HepG2 (cell line): ENCODE measurements around the gene MRPL2. TPM values are rescaled to one million over a fixed set of nuclear protein-coding genes. Genes with fewer than 3 reads are reported as not detected.

Experiments
- GTF3A ChIP-seq: sonication (generic); formaldehyde crosslinking; conservative IDR thresholded peaks from 2 replicates; pipeline ENCODE4 v1.4.0; 2020; ENCODE audit warnings: mild to moderate bottlenecking, missing genetic modification reagents
- HNRNPL ChIP-seq: fragments of 200-400 bp; formaldehyde crosslinking; IDR thresholded peaks from 2 replicates; pipeline ENCODE4 v1.6.1; 2017; ENCODE audit warnings: mild to moderate bottlenecking, low read depth, low read length
- MXI1 ChIP-seq: IDR thresholded peaks from 3 replicates; pipeline ENCODE4 v1.6.1; 2012; ENCODE audit warnings: low read depth, low read length, inconsistent platforms, borderline replicate concordance
- NFATC3 ChIP-seq: sonication (generic); formaldehyde crosslinking; IDR thresholded peaks from 2 replicates; pipeline ENCODE4 v1.5.1; 2020; ENCODE audit warnings: mild to moderate bottlenecking, missing genetic modification reagents
- XBP1 ChIP-seq: sonication (generic); formaldehyde crosslinking; IDR thresholded peaks from 2 replicates; pipeline ENCODE4 v1.5.0; 2020; ENCODE audit warnings: missing genetic modification reagents
- ZNF441 ChIP-seq: sonication (generic); formaldehyde crosslinking; IDR thresholded peaks from 2 replicates; pipeline ENCODE4 v1.7.0; 2021; ENCODE audit warnings: missing genetic modification reagents, borderline replicate concordance
- polyA plus RNA-seq, 8 experiments: library from polyadenylated mRNA; depleted of rRNA in 3 of 8; stranded (reverse) in 7 of 8; unstranded in 1 of 8; fragments of >200 nt; fragmentation: Illumina TruSeq in 4 of 8; extraction: Trizol in 4 of 8; gene quantifications; 2 replicates each; pipeline versions ENCODE4 v1.2.1 to v1.2.3, GENCODE V29; 2011 to 2016; ENCODE audit warnings: low read depth in 4 of 8, missing spikeins in 1 of 8, mixed read lengths in 1 of 8; ENCODE audit not compliant: insufficient read depth in 1 of 8
- total RNA-seq, 5 experiments: library from RNA; depleted of rRNA; stranded (reverse); fragments of >200 nt; fragmentation: Illumina TruSeq; extraction: Trizol; gene quantifications; 2 replicates each; pipeline ENCODE4 v1.2.3, GENCODE V29; 2016; ENCODE audit warnings: low read depth in 1 of 5
- TF ChIP-seq, protein P1 (sequence below): IDR thresholded peaks from 2 replicates; pipeline ENCODE4 v1.4.0; 2020; ENCODE audit warnings: mild to moderate bottlenecking, missing genetic modification reagents
- TF ChIP-seq, protein P2 (sequence below): sonication (generic); formaldehyde crosslinking; IDR thresholded peaks from 2 replicates; pipeline ENCODE4 v1.4.0; 2020; ENCODE audit warnings: missing genetic modification reagents
- TF ChIP-seq, protein P3 (sequence below): sonication (generic); formaldehyde crosslinking; IDR thresholded peaks from 2 replicates; pipeline ENCODE4 v1.4.0; 2020; ENCODE audit warnings: missing genetic modification reagents
- TF ChIP-seq, protein P4 (sequence below), 2 experiments: sonication (generic) in 1 of 2; formaldehyde crosslinking in 1 of 2; IDR thresholded peaks; 2 replicates each; pipeline versions ENCODE4 v1.5.1 to v1.6.1; 2011 to 2020; ENCODE audit warnings: borderline replicate concordance in 1 of 2, low read depth in 1 of 2, low read length in 1 of 2, mild to moderate bottlenecking in 1 of 2, missing genetic modification reagents in 1 of 2, moderate library complexity in 1 of 2
- TF ChIP-seq, protein P5 (sequence below): sonication (generic); formaldehyde crosslinking; IDR thresholded peaks from 2 replicates; pipeline ENCODE4 v1.9.0; 2021; ENCODE audit warnings: missing genetic modification reagents, mild to moderate bottlenecking, borderline replicate concordance

Gene MRPL2
- total and polyA plus RNA-seq, 2 of the 13 experiments (the other 11 are each of a cell fraction or from before 2014, with no cell fraction given): 56.8 to 65.6 TPM

DNA sequence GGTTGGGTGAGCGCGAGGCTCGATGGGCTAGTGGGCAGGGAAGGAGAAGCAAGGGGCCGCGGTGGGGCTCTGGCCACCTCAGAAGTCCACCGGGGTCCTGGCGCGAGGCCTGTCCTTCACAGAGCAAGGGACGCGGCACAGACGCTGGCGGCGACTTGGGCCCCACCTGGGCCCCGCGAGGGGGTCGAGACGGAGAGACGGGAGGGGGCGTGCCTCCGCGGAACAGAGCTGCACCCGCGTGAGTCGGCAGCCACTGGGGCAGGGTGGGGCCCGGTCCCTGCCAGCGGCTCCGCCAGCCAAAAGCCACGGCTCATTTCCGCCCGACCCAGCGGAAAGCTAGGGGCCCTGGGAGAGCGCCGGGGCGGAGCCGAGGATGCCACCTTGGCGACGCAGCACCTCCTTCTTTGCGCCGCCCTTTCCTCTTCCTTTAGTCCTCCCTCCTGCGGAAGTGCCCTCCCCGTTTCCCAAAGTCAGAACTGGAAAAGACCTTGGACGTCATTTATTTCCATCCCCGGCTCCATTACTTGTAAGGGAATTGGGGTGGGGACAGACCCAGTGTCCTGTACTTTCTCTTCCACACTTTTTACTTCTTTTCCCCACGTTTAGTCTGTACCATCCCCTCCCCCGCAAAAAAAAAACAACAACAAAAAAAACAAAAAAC is 5.6 kb downstream of the MRPL2 start, which contains the start of gene CUL7 (continued):
- TF ChIP-seq, protein P1, sequence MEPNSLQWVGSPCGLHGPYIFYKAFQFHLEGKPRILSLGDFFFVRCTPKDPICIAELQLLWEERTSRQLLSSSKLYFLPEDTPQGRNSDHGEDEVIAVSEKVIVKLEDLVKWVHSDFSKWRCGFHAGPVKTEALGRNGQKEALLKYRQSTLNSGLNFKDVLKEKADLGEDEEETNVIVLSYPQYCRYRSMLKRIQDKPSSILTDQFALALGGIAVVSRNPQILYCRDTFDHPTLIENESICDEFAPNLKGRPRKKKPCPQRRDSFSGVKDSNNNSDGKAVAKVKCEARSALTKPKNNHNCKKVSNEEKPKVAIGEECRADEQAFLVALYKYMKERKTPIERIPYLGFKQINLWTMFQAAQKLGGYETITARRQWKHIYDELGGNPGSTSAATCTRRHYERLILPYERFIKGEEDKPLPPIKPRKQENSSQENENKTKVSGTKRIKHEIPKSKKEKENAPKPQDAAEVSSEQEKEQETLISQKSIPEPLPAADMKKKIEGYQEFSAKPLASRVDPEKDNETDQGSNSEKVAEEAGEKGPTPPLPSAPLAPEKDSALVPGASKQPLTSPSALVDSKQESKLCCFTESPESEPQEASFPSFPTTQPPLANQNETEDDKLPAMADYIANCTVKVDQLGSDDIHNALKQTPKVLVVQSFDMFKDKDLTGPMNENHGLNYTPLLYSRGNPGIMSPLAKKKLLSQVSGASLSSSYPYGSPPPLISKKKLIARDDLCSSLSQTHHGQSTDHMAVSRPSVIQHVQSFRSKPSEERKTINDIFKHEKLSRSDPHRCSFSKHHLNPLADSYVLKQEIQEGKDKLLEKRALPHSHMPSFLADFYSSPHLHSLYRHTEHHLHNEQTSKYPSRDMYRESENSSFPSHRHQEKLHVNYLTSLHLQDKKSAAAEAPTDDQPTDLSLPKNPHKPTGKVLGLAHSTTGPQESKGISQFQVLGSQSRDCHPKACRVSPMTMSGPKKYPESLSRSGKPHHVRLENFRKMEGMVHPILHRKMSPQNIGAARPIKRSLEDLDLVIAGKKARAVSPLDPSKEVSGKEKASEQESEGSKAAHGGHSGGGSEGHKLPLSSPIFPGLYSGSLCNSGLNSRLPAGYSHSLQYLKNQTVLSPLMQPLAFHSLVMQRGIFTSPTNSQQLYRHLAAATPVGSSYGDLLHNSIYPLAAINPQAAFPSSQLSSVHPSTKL (CRISPR knock-in tag): peak; percentile 77; the same call in 1 of the 2 replicates
- TF ChIP-seq, protein P2, sequence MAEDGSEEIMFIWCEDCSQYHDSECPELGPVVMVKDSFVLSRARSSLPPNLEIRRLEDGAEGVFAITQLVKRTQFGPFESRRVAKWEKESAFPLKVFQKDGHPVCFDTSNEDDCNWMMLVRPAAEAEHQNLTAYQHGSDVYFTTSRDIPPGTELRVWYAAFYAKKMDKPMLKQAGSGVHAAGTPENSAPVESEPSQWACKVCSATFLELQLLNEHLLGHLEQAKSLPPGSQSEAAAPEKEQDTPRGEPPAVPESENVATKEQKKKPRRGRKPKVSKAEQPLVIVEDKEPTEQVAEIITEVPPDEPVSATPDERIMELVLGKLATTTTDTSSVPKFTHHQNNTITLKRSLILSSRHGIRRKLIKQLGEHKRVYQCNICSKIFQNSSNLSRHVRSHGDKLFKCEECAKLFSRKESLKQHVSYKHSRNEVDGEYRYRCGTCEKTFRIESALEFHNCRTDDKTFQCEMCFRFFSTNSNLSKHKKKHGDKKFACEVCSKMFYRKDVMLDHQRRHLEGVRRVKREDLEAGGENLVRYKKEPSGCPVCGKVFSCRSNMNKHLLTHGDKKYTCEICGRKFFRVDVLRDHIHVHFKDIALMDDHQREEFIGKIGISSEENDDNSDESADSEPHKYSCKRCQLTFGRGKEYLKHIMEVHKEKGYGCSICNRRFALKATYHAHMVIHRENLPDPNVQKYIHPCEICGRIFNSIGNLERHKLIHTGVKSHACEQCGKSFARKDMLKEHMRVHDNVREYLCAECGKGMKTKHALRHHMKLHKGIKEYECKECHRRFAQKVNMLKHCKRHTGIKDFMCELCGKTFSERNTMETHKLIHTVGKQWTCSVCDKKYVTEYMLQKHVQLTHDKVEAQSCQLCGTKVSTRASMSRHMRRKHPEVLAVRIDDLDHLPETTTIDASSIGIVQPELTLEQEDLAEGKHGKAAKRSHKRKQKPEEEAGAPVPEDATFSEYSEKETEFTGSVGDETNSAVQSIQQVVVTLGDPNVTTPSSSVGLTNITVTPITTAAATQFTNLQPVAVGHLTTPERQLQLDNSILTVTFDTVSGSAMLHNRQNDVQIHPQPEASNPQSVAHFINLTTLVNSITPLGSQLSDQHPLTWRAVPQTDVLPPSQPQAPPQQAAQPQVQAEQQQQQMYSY (CRISPR knock-in tag): no peak
- TF ChIP-seq ZNF441: peak; percentile 95
- TF ChIP-seq, protein P3, sequence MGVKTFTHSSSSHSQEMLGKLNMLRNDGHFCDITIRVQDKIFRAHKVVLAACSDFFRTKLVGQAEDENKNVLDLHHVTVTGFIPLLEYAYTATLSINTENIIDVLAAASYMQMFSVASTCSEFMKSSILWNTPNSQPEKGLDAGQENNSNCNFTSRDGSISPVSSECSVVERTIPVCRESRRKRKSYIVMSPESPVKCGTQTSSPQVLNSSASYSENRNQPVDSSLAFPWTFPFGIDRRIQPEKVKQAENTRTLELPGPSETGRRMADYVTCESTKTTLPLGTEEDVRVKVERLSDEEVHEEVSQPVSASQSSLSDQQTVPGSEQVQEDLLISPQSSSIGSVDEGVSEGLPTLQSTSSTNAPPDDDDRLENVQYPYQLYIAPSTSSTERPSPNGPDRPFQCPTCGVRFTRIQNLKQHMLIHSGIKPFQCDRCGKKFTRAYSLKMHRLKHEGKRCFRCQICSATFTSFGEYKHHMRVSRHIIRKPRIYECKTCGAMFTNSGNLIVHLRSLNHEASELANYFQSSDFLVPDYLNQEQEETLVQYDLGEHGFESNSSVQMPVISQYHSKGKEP (CRISPR knock-in tag): peak; percentile 71; the same call in 1 of the 2 replicates
- TF ChIP-seq HNRNPL: peak; percentile 80; the same call in 1 of the 2 replicates
- TF ChIP-seq MXI1: peak; percentile 93; the same call in 1 of the 3 replicates
- no peak for TF ChIP-seq NFATC3
- TF ChIP-seq XBP1 (CRISPR knock-in tag): no peak
- TF ChIP-seq GTF3A (CRISPR knock-in tag): 0 out of 2 replicates have a peak, but pooled peaks have one; percentile 89
- TF ChIP-seq, protein P4, sequence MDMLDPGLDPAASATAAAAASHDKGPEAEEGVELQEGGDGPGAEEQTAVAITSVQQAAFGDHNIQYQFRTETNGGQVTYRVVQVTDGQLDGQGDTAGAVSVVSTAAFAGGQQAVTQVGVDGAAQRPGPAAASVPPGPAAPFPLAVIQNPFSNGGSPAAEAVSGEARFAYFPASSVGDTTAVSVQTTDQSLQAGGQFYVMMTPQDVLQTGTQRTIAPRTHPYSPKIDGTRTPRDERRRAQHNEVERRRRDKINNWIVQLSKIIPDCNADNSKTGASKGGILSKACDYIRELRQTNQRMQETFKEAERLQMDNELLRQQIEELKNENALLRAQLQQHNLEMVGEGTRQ (IDR thresholded peaks at IDR 0.05; ENCODE audit: low read depth, low read length): no peak
- TF ChIP-seq, protein P4 (CRISPR knock-in tag; IDR thresholded peaks at IDR 0.05; ENCODE audit: borderline replicate concordance): no peak
- TF ChIP-seq, protein P5, sequence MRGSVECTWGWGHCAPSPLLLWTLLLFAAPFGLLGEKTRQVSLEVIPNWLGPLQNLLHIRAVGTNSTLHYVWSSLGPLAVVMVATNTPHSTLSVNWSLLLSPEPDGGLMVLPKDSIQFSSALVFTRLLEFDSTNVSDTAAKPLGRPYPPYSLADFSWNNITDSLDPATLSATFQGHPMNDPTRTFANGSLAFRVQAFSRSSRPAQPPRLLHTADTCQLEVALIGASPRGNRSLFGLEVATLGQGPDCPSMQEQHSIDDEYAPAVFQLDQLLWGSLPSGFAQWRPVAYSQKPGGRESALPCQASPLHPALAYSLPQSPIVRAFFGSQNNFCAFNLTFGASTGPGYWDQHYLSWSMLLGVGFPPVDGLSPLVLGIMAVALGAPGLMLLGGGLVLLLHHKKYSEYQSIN (CRISPR knock-in tag): no peak
